NCI-H460 (cell line): ENCODE measurements around the gene ILDR1. TPM values are rescaled to one million over a fixed set of nuclear protein-coding genes. Genes with fewer than 3 reads are reported as not detected.

ENCODE experiments used
- DNase-seq: peaks from one replicate; pipeline ENCODE4 v3.0.0-alpha.2; 2016; ENCODE audit warnings: low read depth; ENCODE audit errors: extremely low read depth
- total RNA-seq: library from RNA; depleted of rRNA; stranded (reverse); fragments of >200 nt; shearing (Covaris generic); gene quantifications from 2 replicates; pipeline ENCODE4 v1.2.3, GENCODE V29; 2014

ILDR1 gene
- total RNA-seq, 1 experiment from 2014 or later = 0.15 TPM

- DNase-seq = peak; percentile 34
These were observed 26.6 kb downstream of the ILDR1 start for GRCh38 chr3:121995161-121996137.

DNA sequence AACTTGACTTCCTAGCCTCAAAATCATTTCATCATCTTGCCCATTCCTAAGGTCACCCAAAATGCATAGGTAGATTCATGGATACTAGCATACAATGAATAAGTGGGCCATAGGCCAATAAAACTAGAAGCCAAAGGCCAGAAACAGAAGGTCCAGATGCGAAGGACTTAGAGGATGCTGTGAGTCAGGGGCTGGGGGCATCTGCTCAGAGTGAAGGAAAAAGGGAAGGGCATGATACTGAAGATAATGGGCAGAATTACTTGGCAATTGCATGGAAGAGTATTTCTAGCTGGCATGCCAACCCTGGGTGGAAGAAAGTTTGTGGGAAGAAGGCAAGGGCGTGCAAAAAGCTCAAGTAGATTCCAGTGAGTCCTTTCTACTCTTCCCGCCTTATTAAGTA is 27.5 kb downstream of the ILDR1 start:
- DNase-seq = no peak

DNA sequence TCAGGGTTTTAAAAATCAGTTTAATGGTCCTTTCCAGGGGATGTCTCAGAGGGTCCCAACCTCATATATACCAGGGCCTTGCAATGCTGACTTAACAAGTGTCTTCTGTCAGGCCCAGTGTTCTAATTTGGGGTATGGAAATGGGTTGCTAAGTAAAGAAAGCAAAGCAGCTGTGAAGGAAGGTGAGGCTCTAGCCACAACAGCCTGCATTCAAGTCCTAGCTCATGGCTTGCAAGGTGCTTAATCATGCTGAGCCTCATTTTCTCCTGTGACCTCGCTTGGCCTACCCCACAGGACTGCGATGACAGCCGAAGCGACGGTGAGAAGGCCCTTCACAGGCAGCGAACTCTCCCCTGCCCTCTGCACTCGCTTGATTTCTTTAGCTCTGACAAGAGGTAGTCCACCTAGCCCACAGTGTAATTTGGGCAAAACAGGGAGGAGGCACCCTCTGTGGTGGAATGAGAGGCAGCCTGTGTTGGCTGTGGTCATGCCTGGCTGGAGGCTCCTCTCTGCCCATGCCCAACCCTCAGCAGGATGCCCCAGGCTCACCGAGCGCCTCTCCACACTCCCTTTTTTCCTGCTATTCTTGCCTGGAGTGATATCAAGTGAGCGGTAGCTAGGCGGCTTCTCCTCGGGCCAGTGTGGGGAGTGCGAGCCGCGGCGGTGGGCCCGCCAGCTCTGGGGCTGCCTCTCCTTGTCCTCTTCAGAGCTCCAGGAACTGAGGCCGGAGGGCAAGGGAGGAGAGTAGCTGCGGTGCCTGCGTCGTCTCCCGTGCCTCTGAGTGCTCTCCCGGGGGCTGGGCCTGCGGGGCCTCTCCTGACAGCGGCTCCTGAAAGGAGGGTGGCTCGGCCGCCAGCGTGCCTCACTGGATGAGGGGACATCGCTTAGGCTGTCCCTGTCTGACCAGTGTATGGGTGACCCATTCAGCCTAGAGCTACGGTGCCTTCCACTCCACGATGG is 29.2 kb downstream of the ILDR1 start:
- DNase-seq = no peak

- no peak for DNase-seq
These were observed 32.1 kb downstream of the ILDR1 start for GRCh38 chr3:121989943-121990342.

DNA sequence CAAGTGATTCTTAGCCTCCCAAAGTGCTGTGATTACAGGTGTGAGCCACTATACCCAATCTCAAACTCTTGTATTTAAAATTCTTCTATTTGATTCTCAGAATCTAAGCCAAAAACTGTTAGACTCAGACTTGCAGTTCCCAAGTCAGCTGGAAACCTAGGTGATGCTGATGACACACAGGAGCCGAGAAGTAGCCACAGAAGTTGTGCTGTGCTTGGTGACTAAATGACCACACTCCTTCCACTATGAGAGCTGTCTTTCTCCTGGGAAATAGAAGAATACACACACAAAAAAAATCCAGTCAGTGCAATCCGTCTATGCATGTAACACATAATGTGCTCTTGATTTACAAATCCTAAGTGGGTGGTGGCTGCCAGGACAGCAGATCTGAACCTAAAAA is 33.9 kb downstream of the ILDR1 start:
- no peak for DNase-seq

GRCh38 chr3:121985846-121986245 is 36.2 kb downstream of the ILDR1 start:
- no peak for DNase-seq

DNA sequence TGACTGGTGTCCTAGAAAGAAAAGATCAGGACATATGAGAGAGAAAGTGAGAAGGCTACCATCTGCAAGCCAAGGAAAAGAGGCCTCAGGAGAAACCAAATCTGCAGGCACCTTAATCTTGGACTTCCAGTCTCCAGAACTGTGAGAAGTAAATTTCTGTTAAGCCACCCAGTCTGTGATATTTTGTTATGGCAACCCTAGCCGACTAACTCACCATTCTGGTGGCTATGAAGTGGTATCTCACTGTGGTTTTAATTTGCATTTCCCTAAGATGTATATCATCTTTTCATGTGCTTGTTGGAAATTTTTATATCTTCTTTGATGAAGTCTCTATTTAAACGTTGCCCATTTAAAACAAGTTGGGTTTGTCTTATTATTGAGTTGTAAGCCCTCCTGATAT is 40.6 kb downstream of the ILDR1 start:
- no peak for DNase-seq

DNA sequence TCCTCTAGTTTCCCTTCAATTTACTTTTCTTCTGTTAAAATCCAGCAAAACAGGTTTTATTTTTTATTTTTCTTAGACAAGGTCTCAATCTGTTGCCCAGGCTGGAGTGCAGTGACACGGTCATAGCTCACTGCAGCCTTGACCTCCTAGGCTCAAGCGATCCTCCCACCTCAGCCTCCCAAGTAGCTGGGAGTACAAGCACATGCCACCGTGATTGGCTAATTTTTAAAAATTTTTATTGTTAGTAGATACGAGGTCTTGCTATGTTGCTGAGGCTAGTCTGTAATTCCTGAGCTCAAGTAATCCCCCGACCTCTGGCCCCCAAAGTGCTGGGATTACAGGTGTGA is 41.6 kb downstream of the ILDR1 start:
- DNase-seq = no peak

GRCh38 chr3:121979734-121980449 is 42.2 kb downstream of the ILDR1 start:
- no peak for DNase-seq

- no peak for DNase-seq
These were observed 42.8 kb downstream of the ILDR1 start for GRCh38 chr3:121979246-121979645.

GRCh38 chr3:121976727-121977126 is 45.3 kb downstream of the ILDR1 start:
- no peak for DNase-seq

GRCh38 chr3:121975702-121976302 is 46.2 kb downstream of the ILDR1 start:
- no peak for DNase-seq

DNA sequence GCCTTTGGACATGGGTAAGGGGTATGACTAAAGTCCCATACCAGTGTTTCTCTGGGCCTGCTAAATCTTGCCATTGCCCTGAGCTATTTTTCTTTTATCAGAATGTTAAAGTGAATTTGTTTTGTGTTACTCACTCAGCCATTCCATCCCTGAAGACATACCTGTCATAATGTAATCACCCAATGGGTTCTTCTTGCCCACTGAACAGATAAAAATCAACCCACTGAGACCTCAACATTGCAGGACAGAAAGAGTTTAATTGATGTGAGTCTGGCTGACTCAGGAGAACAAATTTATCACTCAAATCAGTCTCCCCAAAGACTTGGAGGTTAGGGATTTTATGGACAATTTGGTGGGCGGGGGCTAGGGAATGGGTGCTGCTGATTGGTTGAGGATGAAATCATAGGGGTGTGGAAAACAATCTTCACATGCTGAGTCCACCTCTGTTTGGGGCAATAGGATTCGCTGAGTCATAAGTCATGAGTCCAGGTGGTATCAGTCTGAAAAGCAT is 47.4 kb downstream of the ILDR1 start:
- no peak for DNase-seq

DNA sequence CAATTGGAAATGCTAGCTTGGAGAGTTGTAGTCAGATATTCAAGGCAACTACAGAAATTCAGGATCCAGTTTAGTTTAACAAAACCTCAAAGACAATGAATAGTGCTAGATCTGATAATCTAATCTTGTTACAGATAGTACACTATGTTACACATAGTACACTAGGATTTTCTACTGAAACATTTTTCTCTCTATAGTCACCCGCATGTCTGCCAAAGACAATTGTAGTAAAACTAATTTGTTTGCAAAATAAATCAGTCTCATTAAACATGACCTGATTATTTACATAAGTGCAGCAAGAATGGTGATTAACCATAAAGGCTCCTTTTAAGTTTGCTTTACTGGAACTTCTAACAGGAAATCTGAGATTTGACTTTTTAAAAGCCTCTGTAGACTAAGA is 52.0 kb downstream of the ILDR1 start:
- no peak for DNase-seq

- no peak for DNase-seq
These were observed 52.4 kb downstream of the ILDR1 start for GRCh38 chr3:121969631-121970030.

DNA sequence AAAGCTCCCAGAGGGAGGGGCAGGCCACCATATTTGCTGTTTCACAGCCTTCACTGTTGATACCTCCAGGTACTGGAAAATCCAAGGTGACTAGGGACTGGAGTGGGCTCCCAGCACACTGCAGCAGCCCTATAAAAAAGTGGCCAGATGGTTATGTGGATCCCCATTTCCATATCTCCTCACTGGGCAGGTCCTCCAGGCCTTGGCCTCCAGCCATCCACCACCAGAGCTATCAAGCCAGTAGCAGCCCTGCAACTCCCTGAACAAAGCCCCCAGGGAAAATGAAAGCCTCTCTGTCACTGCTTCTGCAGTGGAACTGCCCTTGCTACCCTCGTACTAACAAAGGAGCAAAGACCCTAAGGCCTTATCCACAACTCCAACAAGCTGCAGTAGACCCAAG is 58.4 kb downstream of the ILDR1 start:
- no peak for DNase-seq

DNA sequence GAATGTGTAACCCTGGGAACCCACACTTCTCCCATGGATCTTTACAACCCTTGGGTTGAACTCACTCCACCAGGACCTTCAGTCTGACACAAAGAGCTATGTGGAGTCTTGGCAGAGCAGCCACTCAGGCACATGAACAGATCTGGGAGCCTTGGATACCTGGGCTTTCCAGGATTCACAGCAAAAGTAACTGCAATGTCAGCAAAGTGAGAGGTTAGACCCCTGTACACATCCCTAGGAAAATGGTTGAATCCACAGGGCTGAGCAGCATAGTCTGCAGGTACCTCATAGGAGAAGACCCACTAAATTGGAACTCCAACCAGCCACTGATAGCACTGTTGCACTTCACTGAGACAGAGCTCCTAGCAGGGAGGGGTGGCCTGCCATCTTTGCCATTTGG is 59.6 kb downstream of the ILDR1 start:
- DNase-seq = no peak

- DNase-seq = no peak
These were observed 60.8 kb downstream of the ILDR1 start for GRCh38 chr3:121961283-121961682.

GRCh38 chr3:121958801-121959200 is 63.2 kb downstream of the ILDR1 start:
- no peak for DNase-seq
